Skeletal muscle tissue (tissue), 5 donors: ENCODE data around the gene CD9. TPM values are rescaled to one million over a fixed set of nuclear protein-coding genes. Genes with fewer than 3 reads are reported as not detected.

Experiments
- H3K27ac ChIP-seq: one replicate; pipeline ENCODE4 v1.7.0; 2013; ENCODE audit warnings: mild to moderate bottlenecking, low read depth, low read length, inconsistent platforms
- H3K27me3 ChIP-seq, 3 donors: one replicate each; pipeline ENCODE4 v1.7.0; 2013; ENCODE audit warnings: low read length in 3 of 3; ENCODE audit not compliant: control insufficient read depth in 3 of 3, insufficient read depth in 3 of 3
- H3K36me3 ChIP-seq, 3 donors: one replicate each; pipeline ENCODE4 v1.7.0; 2013; ENCODE audit warnings: low read length in 3 of 3; ENCODE audit not compliant: control insufficient read depth in 3 of 3, insufficient read depth in 3 of 3
- H3K4me1 ChIP-seq, 3 donors: one replicate each; pipeline ENCODE4 v1.7.0; 2013; ENCODE audit warnings: low read length in 3 of 3, mild to moderate bottlenecking in 3 of 3; ENCODE audit not compliant: control insufficient read depth in 3 of 3, insufficient read depth in 3 of 3
- H3K4me3 ChIP-seq, 3 donors: one replicate each; pipeline ENCODE4 v1.7.0; 2013; ENCODE audit warnings: low read length in 3 of 3
- H3K9ac ChIP-seq, 3 donors: one replicate each; pipeline ENCODE4 v1.7.0; 2013; ENCODE audit warnings: low read length in 3 of 3, mild to moderate bottlenecking in 3 of 3, moderate library complexity in 2 of 3, low read depth in 1 of 3
- H3K9me3 ChIP-seq, 3 donors: one replicate each; pipeline ENCODE4 v1.7.0; 2013; ENCODE audit warnings: low read length in 3 of 3; ENCODE audit not compliant: control insufficient read depth in 3 of 3
- small RNA-seq: library from RNA; depleted of rRNA; stranded (forward); fragments of <200 nt; gene quantifications from one replicate; pipeline ENCODE3, GENCODE V24; 2014
- total RNA-seq: library from RNA; depleted of rRNA; stranded (reverse); fragments of >200 nt; gene quantifications from one replicate; pipeline ENCODE4 v1.2.3, GENCODE V29; 2014
- donor health status: Osteomylitis.

Gene CD9
- total RNA-seq, 1 donor from 2014 or later, result 62.6 TPM

GRCh38 chr12:6285532-6286306 lies 85.5 kb downstream of the CD9 start:
- H3K4me3 ChIP-seq, result no peak overlapping the region
- H3K4me1 ChIP-seq, result peaks cover 0 to 6% (median 4%) of the 10 kb centered on the region in 3 donors
- no peaks in the 10 kb centered on the region for H3K27me3 ChIP-seq
- no peak overlapping the region for H3K9ac ChIP-seq
- no peaks in the 10 kb centered on the region for H3K9me3 ChIP-seq
- no peak overlapping the region for H3K27ac ChIP-seq
- H3K36me3 ChIP-seq, result no peaks in the 10 kb centered on the region

Small RNAs within 50 kb of the gene (small RNA-seq; reads per million reads assigned to genes)
- not detected for gene ATP5MFP5
- not detected for gene RF00019

Other genes with a start within 250 kb of the CD9 start
- gene VWF, start 75.7 kb upstream of the CD9 start, total RNA-seq, result 58.5 TPM
- gene PLEKHG6, start 110.3 kb downstream of the CD9 start, total RNA-seq, result 0.52 TPM
- gene TNFRSF1A, start 141.7 kb downstream of the CD9 start, total RNA-seq, result 47.5 TPM
- gene SCNN1A, start 175.2 kb downstream of the CD9 start, total RNA-seq, result not detected
- gene LTBR, start 183.8 kb downstream of the CD9 start, total RNA-seq, result 11.0 TPM
- gene CD27, start 244.6 kb downstream of the CD9 start, total RNA-seq, result not detected